Omental fat pad (tissue), 4 donors: ENCODE data around the gene ARL15. TPM values are rescaled to one million over a fixed set of nuclear protein-coding genes. Genes with fewer than 3 reads are reported as not detected.

ENCODE experiments used
- ATAC-seq: fragments of 150-250 bp; one replicate; pipeline ENCODE4 v1.9.1; 2016; ENCODE audit warnings: mild to moderate bottlenecking, moderate library complexity; ENCODE audit not compliant: low FRiP score
- DNase-seq: peaks from one replicate; pipeline ENCODE4 v3.0.0-alpha.2; 2019; ENCODE audit warnings: low spot score
- CTCF ChIP-seq, 3 donors: fragments of 450-650 bp; IDR thresholded peaks; one replicate each; pipeline ENCODE4 v1.5.1; 2016 to 2017; ENCODE audit warnings: antibody characterized with exemption in 3 of 3, mild to moderate bottlenecking in 3 of 3, moderate library complexity in 2 of 3
- total RNA-seq, 4 donors: library from RNA; depleted of rRNA; stranded (reverse); fragments of >200 nt; gene quantifications; one replicate each; pipeline ENCODE4 v1.1.0, GENCODE V29; 2016

ARL15 gene
- total RNA-seq, 4 donors from 2014 or later, result 18.9 to 39.2 (median 29.9) TPM

DNA sequence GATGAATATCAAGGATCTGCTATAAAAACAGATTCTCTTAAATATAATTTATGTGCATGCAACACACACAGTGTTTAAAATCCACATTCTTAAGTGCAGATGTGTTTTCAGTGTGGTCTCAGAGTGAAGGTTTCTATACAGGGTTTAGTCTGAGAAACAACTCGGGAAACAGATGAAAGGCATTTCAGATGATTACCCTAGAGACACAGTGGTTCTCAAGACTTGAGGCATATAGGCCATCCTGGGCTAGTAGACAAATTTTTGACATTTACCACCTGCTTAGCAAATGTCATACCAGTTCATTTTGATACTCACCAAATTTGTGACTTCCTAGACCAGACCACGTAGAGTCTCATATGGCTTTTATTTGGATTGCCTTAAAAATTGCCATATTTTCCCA lies 216.5 kb downstream of the ARL15 start:
- TF ChIP-seq CTCF (IDR thresholded peaks at IDR 0.05), result no peak
- DNase-seq (no peak), ATAC-seq (no peak)

DNA sequence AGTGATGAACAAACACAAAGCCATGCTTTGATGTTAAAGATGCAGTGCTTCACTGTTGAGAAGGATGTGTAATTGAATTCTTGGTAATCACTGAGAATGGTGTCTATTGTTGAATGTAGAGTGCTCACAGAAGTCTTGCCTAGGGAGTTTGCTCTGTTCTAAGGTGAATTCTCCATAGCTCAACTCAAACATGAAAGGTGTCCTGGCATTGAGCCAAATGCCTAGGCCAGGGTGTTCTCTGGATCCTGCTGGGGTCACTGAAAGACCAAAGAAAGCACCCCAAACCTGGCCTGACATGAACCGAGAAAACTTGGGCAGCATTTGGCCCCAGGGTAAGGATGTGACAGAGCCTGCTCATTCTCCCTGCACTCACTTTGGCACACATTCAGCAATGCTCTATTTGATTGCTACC lies 217.3 kb downstream of the ARL15 start:
- no peak for TF ChIP-seq CTCF (IDR thresholded peaks at IDR 0.05)
- DNase-seq, result no peak
- ATAC-seq, result no peak

DNA sequence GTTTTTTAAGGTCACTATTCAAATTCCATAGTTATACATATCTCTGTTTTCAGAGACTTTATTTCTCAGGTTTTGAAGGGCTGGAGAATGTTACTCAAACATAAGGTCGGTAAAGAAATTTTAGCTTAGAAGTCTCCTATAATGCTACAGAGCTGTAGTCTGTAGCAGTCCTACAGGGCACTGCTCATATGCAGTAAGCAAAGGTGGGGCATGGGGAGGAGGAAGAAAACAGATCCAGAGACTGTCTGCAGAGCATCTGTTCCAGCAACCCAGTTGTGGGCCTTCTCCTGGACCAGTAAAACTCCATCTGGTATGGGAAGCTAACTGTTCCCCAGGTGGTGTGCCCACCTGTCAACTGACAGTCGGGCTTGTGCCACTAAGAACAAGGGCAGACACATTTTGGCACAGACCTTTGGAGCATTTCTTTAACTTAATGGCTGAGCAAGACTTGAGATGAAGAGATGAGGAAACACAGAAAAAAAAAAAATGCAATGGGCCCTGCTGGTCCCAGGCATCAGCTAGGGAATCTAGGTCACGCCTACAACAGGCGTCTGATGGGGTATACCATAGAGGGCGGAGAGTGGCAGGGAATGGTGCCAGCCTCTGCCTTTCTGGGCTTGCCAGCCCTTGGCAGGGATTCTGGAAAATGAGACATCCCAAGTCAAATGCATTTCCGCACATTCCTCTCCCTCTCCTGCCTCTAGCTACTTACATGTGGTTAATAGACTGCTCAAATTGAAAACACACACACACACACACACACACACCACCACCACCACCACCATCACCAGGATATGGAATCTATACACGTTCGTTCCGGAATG lies 218.9 kb downstream of the ARL15 start:
- DNase-seq (no peak), ATAC-seq (no peak)
- no peak for TF ChIP-seq CTCF (IDR thresholded peaks at IDR 0.05)

- no peak for TF ChIP-seq CTCF (IDR thresholded peaks at IDR 0.05)
- no peak for DNase-seq
- no peak for ATAC-seq
Measured at GRCh38 chr5:54090495-54091120, 219.8 kb downstream of the ARL15 start.

DNA sequence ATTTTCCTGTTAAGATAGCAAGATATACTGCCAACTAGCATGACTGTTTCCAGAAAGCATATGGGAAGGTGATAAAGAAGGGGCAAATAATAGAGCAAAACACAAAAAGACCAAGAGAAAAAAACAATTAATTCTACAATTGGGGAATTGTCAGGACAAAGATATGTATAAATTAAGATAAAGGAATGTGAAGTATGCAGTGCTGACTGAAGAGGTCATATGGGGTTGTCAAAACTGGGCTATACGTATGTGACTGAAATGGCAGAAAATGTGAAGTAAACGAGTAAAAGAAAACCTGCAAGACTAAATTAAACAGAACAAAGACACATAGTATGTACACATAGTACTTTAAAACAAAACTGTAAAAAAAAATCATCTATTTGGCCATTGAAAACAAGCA lies 222.3 kb downstream of the ARL15 start:
- no peak for TF ChIP-seq CTCF (IDR thresholded peaks at IDR 0.05)
- DNase-seq, result no peak
- no peak for ATAC-seq

- TF ChIP-seq CTCF (IDR thresholded peaks at IDR 0.05), result no peak
- no peak for DNase-seq
Measured at GRCh38 chr5:54087436-54087835, 222.9 kb downstream of the ARL15 start.

DNA sequence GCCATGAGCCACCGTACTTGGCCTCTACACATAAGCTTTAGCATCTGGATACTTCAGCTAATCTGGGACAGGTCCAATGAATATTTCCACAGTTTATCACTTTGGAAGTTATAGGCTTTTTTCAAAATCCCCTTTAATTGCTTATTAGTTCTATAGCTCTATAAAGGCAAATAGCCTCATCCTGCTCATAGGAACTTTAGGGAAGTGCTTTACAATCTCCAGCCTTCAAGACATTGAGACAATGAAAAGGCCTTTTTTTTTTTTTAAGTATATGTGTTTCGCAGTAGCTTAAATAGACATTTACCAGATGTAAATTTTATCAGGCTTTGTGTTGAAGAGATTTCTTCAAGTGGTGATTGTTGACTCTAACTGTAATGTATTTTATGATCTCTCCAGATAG lies 224.2 kb downstream of the ARL15 start:
- no peak for DNase-seq
- TF ChIP-seq CTCF (IDR thresholded peaks at IDR 0.05), result no peak
- ATAC-seq, result no peak

More at GRCh38 chr5:54087436-54087835, 222.9 kb downstream of the ARL15 start:
- ATAC-seq, result no peak
